Measurements from ENCODE around the gene LIMA1. TPM values are rescaled to one million over a fixed set of nuclear protein-coding genes. Genes with fewer than 3 reads are reported as not detected.

Gene LIMA1
- total and polyA plus RNA-seq, 2 of the 4 experiments (the other 2 are of a cell fraction): 126 to 163 TPM

DNA sequence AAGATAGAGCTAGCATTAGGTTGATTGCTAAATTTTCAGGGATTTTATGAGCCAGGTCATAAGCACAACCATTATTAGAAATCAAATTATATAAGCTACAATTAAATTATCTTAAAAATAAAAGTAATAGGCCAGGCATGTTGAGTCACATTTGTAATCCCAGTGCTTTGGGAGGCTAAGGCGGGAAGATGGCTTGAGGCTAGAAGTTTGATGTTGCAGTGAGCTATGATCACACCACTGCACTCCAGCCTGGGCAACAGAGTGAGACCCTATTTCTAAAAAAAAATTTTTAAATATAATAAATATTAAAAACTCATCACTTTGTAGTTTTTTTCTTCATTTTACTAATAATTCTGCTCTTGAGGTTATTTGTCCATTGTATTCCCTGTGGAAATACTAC, 1.9 kb upstream of the LIMA1 start:
- Histone ChIP-seq H3K79me1 (ENCODE audit: low read depth in 1 of 2, low read length in 2 of 2) (peaks cover 13 to 21% of the 10 kb centered on the region in 2 experiments), H2AK9ac (replicated peaks; ENCODE audit: low read depth, low read length, poor library complexity) (no peak overlapping the region), H3K27ac (ENCODE audit: insufficient read depth, low read length) (no peak overlapping the region), H3K4me3 (ENCODE audit: insufficient read depth, low read depth, low read length) (no peak overlapping the region), H4K91ac (ENCODE audit: insufficient read depth, low read depth, low read length) (no peak overlapping the region), H3K9me1 (ENCODE audit: insufficient read depth, low read length) (peaks cover 9% of the 10 kb centered on the region; the same call in 1 of the 2 replicates), H3K9me3 (ENCODE audit: control insufficient read depth, insufficient read depth, low read length) (no peaks in the 10 kb centered on the region), H4K5ac (ENCODE audit: low read depth, low read length) (no peak overlapping the region), H3K4ac (ENCODE audit: low read depth, low read length) (no peak overlapping the region), H3K18ac (ENCODE audit: low read depth, low read length) (no peak overlapping the region), H3K27me3 (ENCODE audit: control insufficient read depth, insufficient read depth, low read length) (no peaks in the 10 kb centered on the region), H2BK15ac (ENCODE audit: low read depth, low read length) (no peak overlapping the region), H2BK5ac (ENCODE audit: low read depth, low read length, poor library complexity, severe bottlenecking) (no peak overlapping the region), H4K8ac (ENCODE audit: low read depth in 2 of 2, low read length in 2 of 2) (no peak overlapping the region), H3K4me2 (ENCODE audit: low read depth, low read length) (no peak overlapping the region), H4K20me1 (ENCODE audit: insufficient read depth, low read length) (no peaks in the 10 kb centered on the region), H3K9ac (ENCODE audit: low read depth, low read length) (no peak overlapping the region), H3K23ac (ENCODE audit: low read depth, low read length) (no peak overlapping the region), H2AFZ (replicated peaks; ENCODE audit: low read length, poor library complexity) (no peak overlapping the region), H2AK5ac (ENCODE audit: low read depth, low read length) (no peak overlapping the region), H3K36me3 (ENCODE audit: control insufficient read depth, insufficient read depth, low read length) (no peaks in the 10 kb centered on the region), H3K56ac (ENCODE audit: extremely low read depth, insufficient read depth, low read length) (no peak overlapping the region), H2BK120ac (ENCODE audit: low read depth, low read length) (no peak overlapping the region), H3K4me1 (ENCODE audit: control insufficient read depth, insufficient read depth, low read length) (peaks cover 2% of the 10 kb centered on the region; the same call in 1 of the 2 replicates), H3K14ac (replicated peaks; ENCODE audit: low read depth, low read length) (no peak overlapping the region), H2BK20ac (ENCODE audit: low read depth, low read length) (no peak overlapping the region)
- intact Hi-C loops (cut with micrococcal nuclease): no loop called here
- dilution Hi-C loops (cut with HindIII; ENCODE audit: low sequenced_read_pairs, unreplicated experiment): no loop called here
- ChIA-PET POLR2A (ENCODE audit: unreplicated experiment) (no interaction called here), CTCF (no interaction called here)
- WGBS, 2 experiments (ENCODE audit: extremely low coverage in 2 of 2, insufficient read length in 1 of 2): no CpG with 5 or more reads among the region's 1 CpG
- TF ChIP-seq NFE2L2 (IDR thresholded peaks at IDR 0.05; ENCODE audit: low read depth, low read length) (no peak), CEBPB (IDR thresholded peaks at IDR 0.05; ENCODE audit: low read depth, low read length) (no peak), RFX5 (IDR thresholded peaks at IDR 0.05; ENCODE audit: low read depth, low read length) (no peak), MAFK (IDR thresholded peaks at IDR 0.05; ENCODE audit: low read depth, low read length) (no peak), RAD21 (IDR thresholded peaks at IDR 0.05; ENCODE audit: low read length) (no peak), MXI1 (IDR thresholded peaks at IDR 0.05; ENCODE audit: borderline replicate concordance, low read depth, low read length) (no peak), MAZ (IDR thresholded peaks at IDR 0.05; ENCODE audit: borderline replicate concordance, low read depth, low read length) (no peak), RCOR1 (IDR thresholded peaks at IDR 0.05; ENCODE audit: insufficient replicate concordance, low read length) (no peak), SMC3 (IDR thresholded peaks at IDR 0.05; ENCODE audit: low read depth, low read length) (no peak), CHD1 (IDR thresholded peaks at IDR 0.05; ENCODE audit: low read depth, low read length) (no peak)
- TF ChIP-seq, protein P1, sequence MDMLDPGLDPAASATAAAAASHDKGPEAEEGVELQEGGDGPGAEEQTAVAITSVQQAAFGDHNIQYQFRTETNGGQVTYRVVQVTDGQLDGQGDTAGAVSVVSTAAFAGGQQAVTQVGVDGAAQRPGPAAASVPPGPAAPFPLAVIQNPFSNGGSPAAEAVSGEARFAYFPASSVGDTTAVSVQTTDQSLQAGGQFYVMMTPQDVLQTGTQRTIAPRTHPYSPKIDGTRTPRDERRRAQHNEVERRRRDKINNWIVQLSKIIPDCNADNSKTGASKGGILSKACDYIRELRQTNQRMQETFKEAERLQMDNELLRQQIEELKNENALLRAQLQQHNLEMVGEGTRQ (IDR thresholded peaks at IDR 0.05; ENCODE audit: low read depth, low read length): no peak
- TF ChIP-seq, protein P2, sequence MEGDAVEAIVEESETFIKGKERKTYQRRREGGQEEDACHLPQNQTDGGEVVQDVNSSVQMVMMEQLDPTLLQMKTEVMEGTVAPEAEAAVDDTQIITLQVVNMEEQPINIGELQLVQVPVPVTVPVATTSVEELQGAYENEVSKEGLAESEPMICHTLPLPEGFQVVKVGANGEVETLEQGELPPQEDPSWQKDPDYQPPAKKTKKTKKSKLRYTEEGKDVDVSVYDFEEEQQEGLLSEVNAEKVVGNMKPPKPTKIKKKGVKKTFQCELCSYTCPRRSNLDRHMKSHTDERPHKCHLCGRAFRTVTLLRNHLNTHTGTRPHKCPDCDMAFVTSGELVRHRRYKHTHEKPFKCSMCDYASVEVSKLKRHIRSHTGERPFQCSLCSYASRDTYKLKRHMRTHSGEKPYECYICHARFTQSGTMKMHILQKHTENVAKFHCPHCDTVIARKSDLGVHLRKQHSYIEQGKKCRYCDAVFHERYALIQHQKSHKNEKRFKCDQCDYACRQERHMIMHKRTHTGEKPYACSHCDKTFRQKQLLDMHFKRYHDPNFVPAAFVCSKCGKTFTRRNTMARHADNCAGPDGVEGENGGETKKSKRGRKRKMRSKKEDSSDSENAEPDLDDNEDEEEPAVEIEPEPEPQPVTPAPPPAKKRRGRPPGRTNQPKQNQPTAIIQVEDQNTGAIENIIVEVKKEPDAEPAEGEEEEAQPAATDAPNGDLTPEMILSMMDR (conservative IDR thresholded peaks at IDR 0.05; ENCODE audit: low read depth, low read length): no peak
- ATAC-seq (ENCODE audit: low read depth) (no peak), DNase-seq (no peak)
- no TSS peak for BruUV-seq (replicated peaks)
- in situ Hi-C loops (cut with MboI; ENCODE audit: low sequenced_read_pairs): no loop called here

Measured in IMR-90 (cell line).